IPS-18c (cell line): ENCODE results near the gene TSPAN32.

Experiments
- H3K4me3 ChIP-seq: 2 replicates; pipeline ENCODE4 v1.7.0; 2013; ENCODE audit warnings: low read depth, mild to moderate bottlenecking, low read length, moderate library complexity; ENCODE audit not compliant: insufficient read depth
- H3K9me3 ChIP-seq: one replicate; pipeline ENCODE4 v1.6.1; 2013; ENCODE audit warnings: mild to moderate bottlenecking, low read length, moderate library complexity; ENCODE audit not compliant: control insufficient read depth, insufficient read depth

Gene TSPAN32, protein sequence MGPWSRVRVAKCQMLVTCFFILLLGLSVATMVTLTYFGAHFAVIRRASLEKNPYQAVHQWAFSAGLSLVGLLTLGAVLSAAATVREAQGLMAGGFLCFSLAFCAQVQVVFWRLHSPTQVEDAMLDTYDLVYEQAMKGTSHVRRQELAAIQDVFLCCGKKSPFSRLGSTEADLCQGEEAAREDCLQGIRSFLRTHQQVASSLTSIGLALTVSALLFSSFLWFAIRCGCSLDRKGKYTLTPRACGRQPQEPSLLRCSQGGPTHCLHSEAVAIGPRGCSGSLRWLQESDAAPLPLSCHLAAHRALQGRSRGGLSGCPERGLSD

DNA sequence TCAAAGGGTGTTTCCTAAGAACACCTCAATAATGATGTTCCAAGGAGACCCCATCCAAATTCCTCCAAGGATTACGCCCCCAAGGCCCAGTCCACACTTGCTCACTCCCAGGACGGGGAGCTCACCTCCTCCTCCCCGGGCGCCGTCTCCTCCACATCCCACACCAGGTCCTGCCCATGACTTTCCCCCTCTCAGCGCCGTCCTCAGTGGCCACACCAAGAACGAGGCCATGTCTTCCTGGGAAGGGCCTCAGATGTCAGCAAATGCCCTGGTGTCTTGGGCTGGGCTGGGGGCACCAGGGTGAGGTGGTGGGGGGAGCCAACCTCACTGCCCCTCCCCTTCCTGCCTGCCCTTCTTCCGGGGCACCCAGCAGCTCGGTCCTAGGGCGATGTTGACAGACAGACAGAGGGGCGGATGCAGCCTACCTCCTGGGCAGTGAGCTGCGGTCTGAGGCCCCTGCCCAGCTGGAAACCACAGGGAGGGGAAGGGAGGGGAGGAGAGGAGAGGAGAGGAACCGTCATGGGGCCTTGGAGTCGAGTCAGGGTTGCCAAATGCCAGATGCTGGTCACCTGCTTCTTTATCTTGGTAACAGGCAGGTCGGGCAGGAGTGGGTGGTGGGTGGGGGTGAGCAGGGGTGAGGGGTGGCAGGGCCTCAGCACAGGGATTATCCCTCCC lies at the start of gene TSPAN32, which contains the start of gene C11orf21:
TSPAN32 (plus strand) TSS at position 383 of the 675 bp plus-strand sequence; CDS start at position 520, 137 bp downstream.
C11orf21 (minus strand) TSS at position 288 of the 675 bp plus-strand sequence; CDS start at position 178, 110 bp downstream.
- Histone ChIP-seq H3K4me3 (no peak within 1 kb of the TSS), H3K9me3 (no peaks in the 10 kb centered on the region)

DNA sequence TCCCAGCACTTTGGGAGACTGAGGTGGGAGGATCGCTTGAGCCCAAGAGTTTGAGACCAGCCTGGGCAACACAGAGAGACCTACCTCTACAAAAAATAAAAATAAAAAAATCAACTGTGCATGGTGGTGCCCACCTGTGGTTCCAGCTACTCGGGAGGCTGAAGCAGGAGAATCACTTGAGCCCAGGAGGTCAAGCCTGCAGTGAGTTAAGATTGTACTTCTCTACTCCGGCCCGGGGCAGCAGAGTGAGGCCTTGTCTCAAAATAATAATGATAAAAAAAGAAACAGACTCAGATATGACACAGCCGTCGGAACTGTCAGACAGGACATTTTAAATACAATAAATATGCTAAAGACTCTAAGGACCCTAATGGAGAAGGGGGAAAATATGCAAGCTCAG lies 49.8 kb upstream of the TSPAN32 start:
- Histone ChIP-seq H3K9me3 (no peaks in the 10 kb centered on the region), H3K4me3 (no peak overlapping the region)

DNA sequence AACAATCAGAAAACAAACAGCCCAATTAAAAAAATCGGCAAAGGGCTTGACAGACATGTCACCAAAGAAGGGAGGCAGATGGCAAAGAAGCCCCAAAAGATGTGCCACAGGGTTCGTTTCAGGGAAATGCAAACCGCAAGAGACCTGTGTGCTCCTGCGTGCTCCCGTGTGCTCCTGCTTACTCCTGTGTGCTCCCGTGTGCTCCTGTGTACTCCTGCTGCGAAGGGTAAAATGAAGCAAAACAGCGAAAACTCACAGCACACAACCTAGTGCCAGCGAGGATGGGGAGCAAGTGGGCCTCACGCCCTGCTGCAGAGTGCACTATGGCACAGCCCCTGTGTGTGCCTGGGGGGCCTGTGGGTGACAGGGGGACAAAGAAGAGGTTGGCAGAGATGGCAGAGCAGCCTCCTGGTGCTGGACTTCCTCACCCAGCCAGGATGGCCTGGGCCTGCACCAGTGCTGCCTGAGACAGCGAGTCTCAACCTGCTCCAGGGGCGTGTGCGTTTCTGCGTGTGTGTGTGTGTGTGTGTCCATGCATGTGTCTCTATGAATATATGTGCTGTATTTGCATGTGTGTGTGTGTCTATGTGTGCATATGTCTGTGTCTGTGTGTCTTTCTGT lies 45.4 kb upstream of the TSPAN32 start:
- Histone ChIP-seq H3K9me3 (no peaks in the 10 kb centered on the region), H3K4me3 (no peak overlapping the region)

DNA sequence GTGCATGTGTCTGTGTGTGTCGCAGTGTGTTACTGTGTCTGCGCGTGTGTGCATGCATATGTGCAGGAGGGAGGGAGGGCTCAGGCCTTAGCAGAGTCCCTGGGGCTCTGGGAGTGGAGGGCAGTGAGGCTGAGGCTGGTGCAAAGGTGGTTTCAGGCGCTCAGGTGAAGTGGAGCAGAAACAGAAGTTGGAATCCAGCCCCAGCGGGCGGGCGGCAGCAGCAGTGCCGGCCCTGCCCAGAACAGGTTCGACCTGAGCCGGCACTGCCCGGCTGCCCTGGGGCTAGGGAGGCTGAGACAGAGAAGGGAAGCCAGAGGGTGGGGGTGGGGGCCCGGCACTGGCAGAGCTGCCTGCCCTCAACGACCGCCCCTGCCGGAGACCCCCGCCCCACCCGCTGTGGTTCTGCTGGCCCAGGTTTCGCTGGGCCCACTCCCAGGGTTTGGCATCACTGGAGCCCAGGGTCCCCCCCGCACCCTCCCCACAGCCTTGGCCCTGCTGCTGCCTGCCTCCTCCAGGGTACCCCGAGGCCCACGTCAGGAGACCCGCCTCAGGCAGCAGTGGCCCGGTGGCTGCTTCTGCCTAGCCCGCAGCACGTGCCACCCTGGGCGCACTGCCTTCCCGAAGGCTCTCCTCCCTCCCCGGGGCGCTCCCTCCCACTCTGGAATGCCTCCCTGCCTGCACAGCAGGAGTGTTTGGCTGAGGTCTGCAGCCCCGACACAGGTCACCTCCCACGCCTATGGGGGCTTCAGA lies 44.7 kb upstream of the TSPAN32 start:
- H3K4me3 ChIP-seq, result no peak overlapping the region

DNA sequence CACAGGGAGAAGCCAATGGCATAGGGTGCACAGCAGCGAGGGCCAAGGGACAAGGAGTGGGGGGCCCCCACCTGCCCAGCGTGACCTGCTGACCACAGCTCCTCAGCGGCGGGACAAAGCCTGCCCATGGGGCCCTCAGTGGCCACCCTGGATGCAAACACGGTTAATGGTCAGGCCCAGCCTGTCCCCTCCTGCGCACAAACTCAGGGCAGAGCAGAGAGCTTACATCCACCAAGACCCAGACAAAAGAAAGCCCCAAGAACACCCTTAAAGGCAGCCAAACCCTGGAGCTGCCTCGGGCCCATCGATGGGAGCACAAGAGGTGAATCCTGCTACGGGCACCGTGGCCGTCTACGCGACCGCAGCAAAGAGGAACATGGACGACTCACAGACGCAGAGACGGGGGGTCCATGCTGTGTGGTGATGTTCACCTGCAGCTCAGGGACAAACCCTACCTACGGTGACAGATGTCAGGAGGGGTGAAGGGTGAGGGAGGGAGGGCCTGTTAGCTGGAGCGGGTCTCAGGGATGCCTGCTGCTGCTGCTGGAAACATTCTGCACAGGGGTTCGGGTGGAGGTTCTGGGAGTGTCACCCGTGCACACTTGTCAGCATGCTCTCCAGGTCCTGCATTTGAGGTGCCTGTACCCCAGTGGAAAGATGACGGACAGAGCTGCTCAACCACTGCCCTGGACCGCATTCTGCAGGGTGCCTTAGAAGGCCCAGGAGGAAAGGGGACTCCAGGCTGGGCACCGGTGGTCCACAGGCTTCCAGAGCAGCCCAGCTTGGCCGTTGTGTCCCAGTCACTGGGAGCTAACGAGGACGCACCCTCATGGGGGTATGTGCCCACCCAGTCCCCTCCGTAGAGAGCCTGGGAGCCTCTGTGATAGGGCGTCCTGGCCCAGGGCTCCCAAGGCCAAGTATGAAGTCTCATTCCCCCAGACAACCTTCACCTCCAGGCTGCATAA lies 43.0 kb upstream of the TSPAN32 start:
- H3K9me3 ChIP-seq, result no peaks in the 10 kb centered on the region
- H3K4me3 ChIP-seq, result no peak overlapping the region

More for the DNA sequence above, 44.7 kb upstream of the TSPAN32 start:
- no peaks in the 10 kb centered on the region for H3K9me3 ChIP-seq

DNA sequence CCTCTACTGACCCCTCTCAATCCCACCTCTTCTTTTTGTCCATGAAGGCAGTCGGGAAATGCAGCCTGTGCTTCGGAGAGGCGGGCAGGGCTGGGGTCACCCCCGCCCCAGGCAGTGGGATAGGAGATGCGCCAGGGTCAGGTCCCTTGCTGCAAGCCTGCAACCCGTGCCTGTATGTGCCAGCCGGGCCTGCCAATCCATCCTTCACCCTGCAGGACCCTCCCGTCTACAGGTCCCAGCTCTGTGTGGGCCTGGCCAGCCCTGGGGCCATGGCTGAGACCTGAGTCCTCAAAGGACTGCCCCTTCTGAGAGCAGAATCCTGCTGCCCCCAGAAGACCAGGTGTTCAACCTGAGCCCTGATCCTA lies 42.4 kb upstream of the TSPAN32 start:
- no peaks in the 10 kb centered on the region for H3K9me3 ChIP-seq
- H3K4me3 ChIP-seq, result no peak overlapping the region

DNA sequence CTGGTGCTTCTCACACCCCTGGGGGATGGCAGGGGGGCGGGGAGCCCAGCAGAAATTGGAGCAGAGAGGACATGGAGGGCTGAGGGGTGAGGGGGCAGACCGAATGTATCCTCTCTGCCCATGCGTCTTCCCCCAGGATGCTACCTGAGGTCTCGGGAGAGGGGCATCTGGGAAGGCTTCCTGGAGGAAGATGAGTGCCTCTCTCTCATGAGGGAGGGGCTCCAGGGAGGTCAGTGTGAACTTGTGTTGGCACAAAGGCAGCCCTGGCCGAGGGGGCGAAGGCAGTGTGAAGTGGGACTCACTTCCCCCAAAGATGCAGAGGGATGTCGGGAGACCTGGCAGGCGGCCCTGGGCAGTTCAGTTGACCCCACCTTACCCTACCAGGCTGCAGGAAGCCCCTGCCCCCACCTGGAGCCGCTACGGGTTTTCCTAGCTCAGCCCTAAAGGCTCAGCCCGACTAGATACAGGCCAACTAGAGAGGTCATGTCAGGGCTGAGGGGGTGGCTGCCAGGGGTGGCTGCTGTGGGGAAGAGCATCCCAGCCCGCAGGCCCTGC lies 41.8 kb upstream of the TSPAN32 start:
- Histone ChIP-seq H3K4me3 (no peak overlapping the region), H3K9me3 (no peaks in the 10 kb centered on the region)

DNA sequence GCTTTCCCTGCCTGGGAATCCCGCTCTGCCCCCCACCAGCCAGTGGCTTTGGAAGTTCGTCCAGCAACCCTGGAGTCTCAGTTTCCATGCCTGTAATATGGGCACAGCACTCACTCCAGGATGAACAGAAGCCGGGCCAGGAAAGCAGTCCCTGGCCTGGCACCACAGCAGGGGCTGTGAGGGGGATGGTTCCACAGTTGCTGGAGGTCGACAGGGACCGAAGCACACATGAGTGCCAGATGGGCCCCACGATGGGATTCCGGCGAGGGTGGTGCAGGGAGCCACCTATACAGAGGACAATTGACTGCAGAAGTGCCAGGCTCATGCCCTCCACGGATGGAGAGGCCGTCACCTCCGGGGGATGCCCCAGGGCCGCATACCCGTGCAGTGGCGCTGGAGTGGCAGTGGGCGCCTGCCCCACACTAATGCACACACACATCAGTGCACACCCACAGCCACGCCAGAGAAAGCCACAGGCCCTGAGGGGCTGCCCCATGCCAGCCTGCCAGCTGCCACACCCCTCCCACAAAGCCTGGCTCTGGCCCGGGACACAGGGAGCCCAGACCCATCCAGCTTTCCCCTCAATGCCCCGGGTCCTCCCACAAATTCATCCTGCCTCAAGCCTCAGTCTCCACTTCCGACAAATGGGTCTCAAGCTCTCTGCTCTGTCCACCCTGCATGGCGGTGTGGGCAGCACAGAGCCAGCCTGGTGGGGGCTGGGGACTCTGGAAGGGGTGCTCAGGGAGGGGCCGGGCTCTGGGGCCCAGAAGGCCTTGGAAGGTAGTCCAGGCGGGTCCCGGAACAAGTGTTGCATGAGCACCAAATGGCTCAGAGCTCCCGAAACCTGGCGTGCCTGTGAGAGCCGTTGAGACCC lies 41.1 kb upstream of the TSPAN32 start:
- Histone ChIP-seq H3K4me3 (no peak overlapping the region), H3K9me3 (no peaks in the 10 kb centered on the region)

DNA sequence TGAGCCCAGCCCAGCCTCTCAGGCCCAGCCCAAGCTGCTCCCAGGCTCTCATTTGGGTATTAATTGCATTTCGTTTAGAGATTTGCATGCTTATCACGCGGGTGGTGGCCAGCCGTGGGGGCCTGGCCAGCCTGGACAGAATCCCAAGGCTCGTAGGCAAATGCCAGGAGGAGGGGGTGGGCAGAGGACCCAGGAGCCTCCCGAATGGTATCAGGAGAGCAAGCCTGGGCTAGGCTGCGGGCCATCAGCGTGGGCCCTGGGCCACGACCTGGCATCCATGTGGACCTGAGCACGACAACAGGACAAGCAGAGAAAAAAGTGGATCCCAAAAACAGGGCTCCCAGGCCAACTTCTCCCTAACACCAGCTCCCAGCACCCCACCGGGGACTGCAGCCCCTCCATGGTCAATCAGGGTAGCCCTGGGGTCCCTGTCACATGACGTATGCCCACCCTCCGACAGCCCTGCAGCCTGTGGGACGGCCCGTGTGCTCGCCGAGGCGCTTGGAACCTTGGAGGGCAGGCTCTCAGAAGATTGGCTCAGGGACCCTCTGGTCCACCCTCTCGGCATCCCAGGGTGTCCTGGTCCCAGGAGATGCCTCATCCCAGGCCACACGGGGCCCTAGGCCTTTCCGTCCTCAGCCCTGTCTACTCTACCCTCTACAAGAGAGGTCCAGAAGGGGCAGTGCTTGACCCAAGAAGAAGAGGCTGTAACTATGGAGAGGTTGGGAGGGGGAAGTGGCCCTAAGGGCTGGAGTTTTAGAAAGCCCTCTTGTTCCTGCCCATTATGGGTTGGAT lies 40.2 kb upstream of the TSPAN32 start:
- Histone ChIP-seq H3K4me3 (no peak overlapping the region), H3K9me3 (no peaks in the 10 kb centered on the region)

DNA sequence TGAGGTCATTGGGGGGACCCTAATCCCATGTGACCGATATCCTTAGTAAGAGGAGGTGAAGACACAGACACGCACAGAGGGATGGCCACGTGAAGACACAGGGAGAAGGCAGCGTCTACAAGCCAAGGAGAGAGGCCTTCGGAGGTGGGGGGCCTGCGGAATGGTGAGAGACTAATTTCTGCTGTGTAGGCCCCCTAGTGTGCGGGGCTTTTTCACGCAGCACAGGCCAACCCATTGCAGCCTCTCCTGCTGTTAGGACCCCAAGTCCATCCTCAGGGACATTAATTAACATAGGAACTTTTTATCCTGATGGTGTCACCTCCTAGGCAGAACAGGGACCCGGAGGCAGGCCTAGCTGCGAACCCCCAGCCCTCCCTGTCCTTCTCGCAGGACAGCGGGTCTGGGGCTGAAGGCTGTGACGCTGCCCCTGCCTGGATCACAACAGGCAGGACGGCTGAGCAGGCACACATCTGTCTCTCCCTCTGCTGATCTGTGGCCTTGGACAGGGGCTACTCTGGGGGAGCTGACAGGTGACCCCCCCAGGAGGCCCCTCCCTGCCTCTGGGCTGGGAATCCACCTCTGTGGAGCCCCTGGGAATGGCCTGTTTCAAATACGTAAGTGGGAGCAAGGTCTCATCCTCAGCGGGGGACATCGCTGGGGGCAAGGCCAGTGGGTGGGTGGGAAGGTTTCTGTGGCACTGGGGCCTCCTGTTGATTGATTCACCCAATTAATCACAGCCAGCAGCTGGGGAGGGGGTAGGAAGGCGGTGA lies 39.3 kb upstream of the TSPAN32 start:
- Histone ChIP-seq H3K9me3 (no peaks in the 10 kb centered on the region), H3K4me3 (no peak overlapping the region)

DNA sequence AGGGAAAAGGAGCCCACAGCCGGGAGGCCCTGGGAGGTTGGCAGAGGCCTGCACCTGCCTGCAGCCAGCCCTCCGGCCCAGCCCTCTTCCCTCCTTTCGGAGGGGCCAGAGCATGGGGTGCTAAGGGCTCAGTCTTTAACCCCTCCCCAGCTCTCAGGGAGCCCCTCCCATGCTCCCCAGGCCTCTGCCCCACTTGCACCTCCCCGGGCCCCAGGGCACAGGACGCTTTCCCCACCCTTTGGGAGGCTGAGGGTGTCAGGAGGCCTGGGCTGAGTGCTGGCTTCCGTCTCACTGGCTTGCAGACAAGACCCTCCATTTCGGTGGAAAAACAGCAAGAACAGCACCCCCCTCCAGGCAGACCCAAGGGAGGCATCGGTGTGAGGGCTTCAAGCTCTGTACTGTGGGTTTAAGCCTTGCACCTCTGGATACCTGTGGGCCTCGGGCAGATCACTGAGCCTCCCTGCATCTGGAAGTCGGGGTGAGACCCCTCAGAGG lies 38.7 kb upstream of the TSPAN32 start:
- Histone ChIP-seq H3K9me3 (no peaks in the 10 kb centered on the region), H3K4me3 (no peak overlapping the region)

DNA sequence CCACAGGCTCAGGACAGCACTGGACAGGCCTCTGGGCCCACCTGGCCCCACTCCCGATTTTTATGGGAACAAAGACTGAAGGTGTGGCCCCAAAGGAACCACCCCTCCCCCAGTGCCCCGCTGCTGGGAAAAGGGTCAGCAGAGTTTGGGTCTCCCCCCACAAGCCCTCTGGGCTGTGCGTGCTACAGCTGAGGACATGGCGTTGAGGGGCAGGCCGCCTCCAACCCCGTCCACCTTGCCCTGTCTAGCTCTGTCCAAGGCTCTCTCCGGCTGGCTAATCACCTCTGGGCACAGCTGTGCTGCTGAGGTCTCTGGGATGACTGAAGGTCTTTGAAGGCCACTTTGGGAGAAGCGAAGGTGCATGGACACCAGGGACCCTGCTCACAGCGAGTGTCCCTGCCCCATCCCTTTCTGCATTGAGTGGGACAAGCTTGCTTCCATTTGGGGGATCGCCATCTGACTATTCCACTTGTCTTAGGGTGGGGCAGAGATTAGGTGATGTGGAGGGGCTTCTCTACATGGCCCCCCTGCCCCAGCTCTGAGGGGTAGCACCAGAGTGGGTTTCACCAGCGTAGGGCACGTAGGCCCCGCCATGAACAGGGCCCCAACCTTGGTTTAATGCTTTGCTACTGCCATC lies 38.0 kb upstream of the TSPAN32 start:
- Histone ChIP-seq H3K4me3 (no peak overlapping the region), H3K9me3 (no peaks in the 10 kb centered on the region)

DNA sequence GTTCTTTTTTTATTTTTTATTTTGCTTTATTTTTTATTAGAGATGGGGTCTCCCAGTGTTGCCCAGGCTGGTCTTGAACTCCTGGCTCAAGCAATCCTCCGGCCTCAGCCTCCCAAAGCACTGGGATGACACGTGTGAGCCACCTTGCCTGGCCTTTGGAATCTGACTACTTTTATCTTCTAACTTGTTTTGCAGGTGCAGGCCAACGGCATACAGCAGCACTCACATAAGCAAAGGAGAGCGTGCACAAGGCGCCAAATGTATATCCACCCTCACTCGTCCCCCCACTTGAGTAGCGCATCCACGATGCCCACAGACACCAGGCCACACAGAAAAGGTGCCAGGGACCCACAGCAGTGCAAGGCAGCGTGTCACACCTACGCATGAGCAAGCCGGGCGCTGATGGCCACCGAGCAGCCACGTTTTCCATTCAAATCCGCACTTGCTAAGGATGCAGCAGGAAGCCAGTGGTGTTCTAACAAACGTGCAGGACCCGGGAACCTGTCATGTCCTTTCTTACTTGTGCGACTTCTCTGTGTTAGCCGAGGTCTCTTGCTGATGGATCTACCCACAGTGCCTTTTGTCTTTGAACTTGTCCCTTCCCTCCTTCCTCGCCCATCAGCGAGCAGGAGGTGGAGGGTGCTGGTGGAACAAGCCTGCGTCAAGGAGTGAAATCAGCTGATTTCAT lies 37.3 kb upstream of the TSPAN32 start:
- Histone ChIP-seq H3K4me3 (no peak overlapping the region), H3K9me3 (no peaks in the 10 kb centered on the region)
